ENCODE results near the gene LCLAT1. TPM values are rescaled to one million over a fixed set of nuclear protein-coding genes. Genes with fewer than 3 reads are reported as not detected.

Gene LCLAT1
- polyA plus RNA-seq, 1 donor (not counting 4 experiments of a cell fraction or from before 2014, with no cell fraction given) = 17.1 TPM

DNA sequence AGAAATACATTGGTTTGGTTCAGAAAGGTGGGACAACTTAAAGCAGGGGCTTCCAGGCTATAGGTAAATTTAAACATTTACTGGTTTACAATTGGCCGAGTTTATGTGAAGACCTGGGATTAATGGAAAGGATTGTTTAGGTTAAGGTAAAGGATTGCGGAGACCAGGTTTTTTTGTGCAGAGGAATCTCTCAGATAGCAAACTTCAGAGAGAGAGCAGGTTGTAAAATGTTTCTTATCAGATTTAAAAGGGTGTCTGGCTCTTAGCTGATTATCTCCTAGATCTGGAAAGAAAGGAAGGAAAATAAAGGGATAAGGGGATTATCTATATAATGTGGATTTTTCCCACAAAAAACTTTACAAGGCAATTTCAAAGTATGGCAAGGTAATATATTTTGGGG is 101.3 kb downstream of the LCLAT1 start:
- Histone ChIP-seq H3K27me3 (ENCODE audit: control insufficient read depth, extremely low read depth, insufficient read depth, low read length) (no peaks in the 10 kb centered on the region), H3K9me1 (ENCODE audit: control insufficient read depth, extremely low read depth, insufficient read depth, low read length) (no peaks in the 10 kb centered on the region), H3K27ac (ENCODE audit: control insufficient read depth, insufficient read depth, low read length) (no peak overlapping the region), H4K20me1 (ENCODE audit: control insufficient read depth, extremely low read depth, insufficient read depth, low read length) (no peaks in the 10 kb centered on the region), H3K4me2 (ENCODE audit: control insufficient read depth, extremely low read depth, insufficient read depth, low read depth, low read length) (no peak overlapping the region), H3K4me3 (ENCODE audit: control insufficient read depth in 2 of 3, extremely low read depth in 1 of 3, insufficient read depth in 2 of 3, low read depth in 1 of 3, low read length in 3 of 3) (no peak overlapping the region), H3K36me3 (ENCODE audit: control insufficient read depth in 2 of 2, extremely low read depth in 1 of 2, insufficient read depth in 2 of 2, low read length in 2 of 2) (no peaks in the 10 kb centered on the region), H3K4me1 (ENCODE audit: control insufficient read depth, extremely low read depth, insufficient read depth, low read length) (no peaks in the 10 kb centered on the region), H3K9me3 (ENCODE audit: control insufficient read depth, low read depth, low read length) (no peaks in the 10 kb centered on the region), H3K9ac (ENCODE audit: control insufficient read depth, extremely low read depth, insufficient read depth, low read length) (no peak overlapping the region), H2AFZ (ENCODE audit: control insufficient read depth, low read length) (no peak overlapping the region), H3K79me2 (ENCODE audit: control insufficient read depth, insufficient read depth, low read length) (no peaks in the 10 kb centered on the region)
- FAIRE-seq = no peak
- dilution Hi-C loops (cut with MboI; ENCODE audit: extremely low pct_ligation_motif_present, low sequenced_read_pairs) = no loop called here
- TF ChIP-seq, protein P1, sequence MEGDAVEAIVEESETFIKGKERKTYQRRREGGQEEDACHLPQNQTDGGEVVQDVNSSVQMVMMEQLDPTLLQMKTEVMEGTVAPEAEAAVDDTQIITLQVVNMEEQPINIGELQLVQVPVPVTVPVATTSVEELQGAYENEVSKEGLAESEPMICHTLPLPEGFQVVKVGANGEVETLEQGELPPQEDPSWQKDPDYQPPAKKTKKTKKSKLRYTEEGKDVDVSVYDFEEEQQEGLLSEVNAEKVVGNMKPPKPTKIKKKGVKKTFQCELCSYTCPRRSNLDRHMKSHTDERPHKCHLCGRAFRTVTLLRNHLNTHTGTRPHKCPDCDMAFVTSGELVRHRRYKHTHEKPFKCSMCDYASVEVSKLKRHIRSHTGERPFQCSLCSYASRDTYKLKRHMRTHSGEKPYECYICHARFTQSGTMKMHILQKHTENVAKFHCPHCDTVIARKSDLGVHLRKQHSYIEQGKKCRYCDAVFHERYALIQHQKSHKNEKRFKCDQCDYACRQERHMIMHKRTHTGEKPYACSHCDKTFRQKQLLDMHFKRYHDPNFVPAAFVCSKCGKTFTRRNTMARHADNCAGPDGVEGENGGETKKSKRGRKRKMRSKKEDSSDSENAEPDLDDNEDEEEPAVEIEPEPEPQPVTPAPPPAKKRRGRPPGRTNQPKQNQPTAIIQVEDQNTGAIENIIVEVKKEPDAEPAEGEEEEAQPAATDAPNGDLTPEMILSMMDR (optimal IDR thresholded peaks at IDR 0.05 in 1 of 3, IDR thresholded peaks at IDR 0.05 in 1 of 3, conservative IDR thresholded peaks at IDR 0.05 in 1 of 3; ENCODE audit: extremely low read depth in 1 of 3, insufficient read depth in 2 of 3, low read length in 3 of 3) = no peak
- TF ChIP-seq EZH2 (IDR thresholded peaks at IDR 0.05; ENCODE audit: low read length) = no peak
- DNase-seq (ENCODE audit: low read depth, low spot score) = no peak

DNA sequence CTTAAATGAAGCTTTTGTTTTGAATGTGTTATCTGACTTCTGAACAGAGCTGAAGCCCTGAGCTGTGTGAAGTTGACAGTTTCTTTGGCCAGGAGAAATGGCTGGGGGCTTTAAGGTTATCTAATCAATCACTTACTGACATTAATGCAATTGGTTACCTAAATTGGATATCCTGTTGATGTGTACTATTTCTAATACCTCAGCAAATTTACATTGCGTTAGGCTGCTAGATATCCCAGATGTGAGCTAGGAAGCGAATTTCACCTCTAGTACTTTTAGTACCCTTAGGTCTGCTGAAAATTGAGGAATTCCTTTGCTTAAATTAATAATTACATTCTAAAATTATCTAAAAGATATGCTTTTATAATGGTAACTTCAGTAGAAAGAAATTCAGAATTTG is 102.0 kb downstream of the LCLAT1 start:
- Histone ChIP-seq H3K79me2 (ENCODE audit: control insufficient read depth, insufficient read depth, low read length) (no peaks in the 10 kb centered on the region), H3K36me3 (ENCODE audit: control insufficient read depth in 2 of 2, extremely low read depth in 1 of 2, insufficient read depth in 2 of 2, low read length in 2 of 2) (no peaks in the 10 kb centered on the region), H3K4me2 (ENCODE audit: control insufficient read depth, extremely low read depth, insufficient read depth, low read depth, low read length) (no peak overlapping the region), H3K4me3 (ENCODE audit: control insufficient read depth in 2 of 3, extremely low read depth in 1 of 3, insufficient read depth in 2 of 3, low read depth in 1 of 3, low read length in 3 of 3) (no peak overlapping the region), H3K27ac (ENCODE audit: control insufficient read depth, insufficient read depth, low read length) (no peak overlapping the region), H3K9ac (ENCODE audit: control insufficient read depth, extremely low read depth, insufficient read depth, low read length) (no peak overlapping the region), H3K9me3 (ENCODE audit: control insufficient read depth, low read depth, low read length) (no peaks in the 10 kb centered on the region), H3K27me3 (ENCODE audit: control insufficient read depth, extremely low read depth, insufficient read depth, low read length) (no peaks in the 10 kb centered on the region), H4K20me1 (ENCODE audit: control insufficient read depth, extremely low read depth, insufficient read depth, low read length) (no peaks in the 10 kb centered on the region), H3K9me1 (ENCODE audit: control insufficient read depth, extremely low read depth, insufficient read depth, low read length) (no peaks in the 10 kb centered on the region), H2AFZ (ENCODE audit: control insufficient read depth, low read length) (no peak overlapping the region), H3K4me1 (ENCODE audit: control insufficient read depth, extremely low read depth, insufficient read depth, low read length) (no peaks in the 10 kb centered on the region)
- dilution Hi-C loops (cut with MboI; ENCODE audit: extremely low pct_ligation_motif_present, low sequenced_read_pairs) = no loop called here
- no peak for TF ChIP-seq EZH2 (IDR thresholded peaks at IDR 0.05; ENCODE audit: low read length)
- TF ChIP-seq, protein P1 (optimal IDR thresholded peaks at IDR 0.05 in 1 of 3, IDR thresholded peaks at IDR 0.05 in 1 of 3, conservative IDR thresholded peaks at IDR 0.05 in 1 of 3; ENCODE audit: extremely low read depth in 1 of 3, insufficient read depth in 2 of 3, low read length in 3 of 3) = no peak
- FAIRE-seq = no peak
- DNase-seq (ENCODE audit: low read depth, low spot score) = no peak
